HG02588 (cell line): ENCODE measurements around the gene EIF4E3.

Experiments
- ATAC-seq: cut with Tn5 transposase; IDR thresholded peaks from one replicate; pipeline ENCODE4 v1.9.1; 2021; ENCODE audit warnings: mild to moderate bottlenecking, moderate library complexity; ENCODE audit not compliant: unreplicated experiment

EIF4E3 gene

GRCh38 chr3:71651625-71652024 lies 73.6 kb downstream of the EIF4E3 start:
- ATAC-seq = no peak

GRCh38 chr3:71650372-71650771 lies 74.8 kb downstream of the EIF4E3 start:
- no peak for ATAC-seq

DNA sequence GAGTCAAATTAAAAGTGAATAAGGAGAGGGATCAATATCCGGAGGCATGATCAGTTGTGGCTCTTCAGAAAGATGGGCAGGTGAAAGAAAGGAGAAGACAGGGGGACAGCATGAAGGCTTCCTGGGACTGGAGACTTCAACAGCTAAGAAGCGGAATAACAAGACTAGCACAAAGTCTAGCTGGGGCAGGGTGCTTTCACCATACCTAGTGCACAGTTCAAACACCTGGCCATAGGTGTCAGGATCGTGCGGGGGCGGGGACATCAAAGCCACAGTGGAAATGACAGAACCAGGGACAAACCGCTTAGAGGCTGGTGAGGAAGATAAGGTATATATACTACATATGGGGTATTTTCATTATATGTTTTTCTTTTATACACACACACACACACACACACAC lies 75.4 kb downstream of the EIF4E3 start:
- ATAC-seq = no peak

DNA sequence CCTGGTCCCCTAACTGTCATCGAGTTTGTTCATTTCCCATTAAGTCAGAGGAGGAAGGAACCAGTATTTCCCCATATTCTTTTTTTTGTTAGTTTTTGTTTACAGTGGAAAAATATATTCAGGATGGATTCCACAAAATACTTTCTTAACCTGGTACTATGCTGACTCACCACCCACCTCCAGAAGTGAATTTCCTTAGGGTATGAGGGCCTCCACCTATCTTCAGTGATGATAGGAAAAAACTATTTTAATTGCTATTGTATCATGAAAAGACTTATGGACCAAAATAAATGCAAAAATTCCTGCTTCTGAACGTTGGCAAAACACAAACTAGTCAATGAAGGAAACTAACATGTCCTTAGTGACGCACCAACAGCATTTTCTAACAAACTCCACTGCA lies 77.5 kb downstream of the EIF4E3 start:
- no peak for ATAC-seq

- ATAC-seq = no peak
Measured at GRCh38 chr3:71646971-71647370, 78.2 kb downstream of the EIF4E3 start.

DNA sequence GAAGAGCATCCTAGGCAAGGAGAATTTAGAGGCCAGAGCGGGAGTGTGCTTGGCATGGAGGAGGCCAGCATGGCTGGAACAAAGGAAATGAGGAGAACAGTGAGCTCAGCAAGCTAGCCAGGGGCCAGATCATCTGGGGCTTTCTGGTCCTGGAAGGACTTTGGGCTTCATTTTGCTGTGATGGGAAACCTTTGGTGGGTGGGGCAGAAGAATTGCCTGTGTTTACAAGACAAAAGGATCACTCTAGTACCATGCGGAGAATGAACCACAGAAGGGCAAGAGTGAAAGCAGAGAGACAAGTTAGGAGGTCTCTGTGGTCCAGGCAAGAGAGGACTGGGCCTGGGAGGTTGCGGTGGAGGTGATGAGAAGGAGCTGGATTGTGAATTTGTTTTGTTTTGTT lies 80.1 kb downstream of the EIF4E3 start:
- no peak for ATAC-seq

DNA sequence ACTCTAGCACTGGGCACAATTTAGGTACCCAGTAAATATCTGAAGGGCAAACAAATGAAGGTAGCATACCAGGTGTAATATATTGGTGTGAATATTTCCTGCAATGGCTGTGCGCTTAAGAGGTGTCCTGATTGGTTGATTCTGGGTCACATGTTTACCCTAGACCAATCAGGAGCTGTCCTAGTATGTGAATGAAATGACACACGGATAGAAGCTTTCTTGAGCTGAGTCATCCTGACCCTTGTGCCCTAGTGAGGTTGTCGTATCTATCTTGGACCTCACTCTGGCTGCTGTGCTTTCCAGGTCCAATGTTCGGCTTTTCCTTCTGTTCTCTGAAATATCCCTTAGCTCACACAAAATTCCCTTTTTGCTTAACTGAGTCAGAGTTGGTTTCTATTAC lies 83.5 kb downstream of the EIF4E3 start:
- ATAC-seq = no peak

DNA sequence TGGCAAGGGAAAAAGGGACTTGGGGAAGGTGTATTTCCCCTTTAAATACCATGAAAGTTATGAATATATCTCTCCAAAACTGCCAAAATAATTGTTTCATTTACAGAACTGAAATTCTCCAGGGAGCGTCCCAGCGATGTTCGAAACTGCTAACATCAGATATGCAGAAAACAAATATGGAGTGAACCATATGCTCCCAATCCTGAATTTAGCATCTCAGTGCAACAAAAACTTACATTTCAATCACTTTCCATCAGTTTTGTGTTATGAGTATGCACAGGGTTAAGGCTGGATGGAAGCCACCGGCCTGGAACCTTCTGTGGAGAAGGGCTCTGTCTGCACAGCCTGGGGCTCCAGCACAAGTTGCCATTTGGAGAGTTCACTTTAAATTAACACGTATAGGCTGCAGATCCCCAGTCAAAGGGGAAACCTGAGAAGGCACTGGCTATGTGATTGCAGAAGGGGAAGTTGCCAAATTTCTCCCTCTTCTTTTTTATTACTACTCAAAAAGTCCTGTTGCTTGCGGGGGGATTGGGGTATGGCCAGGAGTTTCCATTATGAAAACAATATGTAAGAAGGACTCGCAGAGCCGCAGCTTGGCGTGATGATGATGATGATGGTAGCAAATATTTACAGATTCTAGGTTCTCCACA lies 84.7 kb downstream of the EIF4E3 start:
- ATAC-seq = no peak

DNA sequence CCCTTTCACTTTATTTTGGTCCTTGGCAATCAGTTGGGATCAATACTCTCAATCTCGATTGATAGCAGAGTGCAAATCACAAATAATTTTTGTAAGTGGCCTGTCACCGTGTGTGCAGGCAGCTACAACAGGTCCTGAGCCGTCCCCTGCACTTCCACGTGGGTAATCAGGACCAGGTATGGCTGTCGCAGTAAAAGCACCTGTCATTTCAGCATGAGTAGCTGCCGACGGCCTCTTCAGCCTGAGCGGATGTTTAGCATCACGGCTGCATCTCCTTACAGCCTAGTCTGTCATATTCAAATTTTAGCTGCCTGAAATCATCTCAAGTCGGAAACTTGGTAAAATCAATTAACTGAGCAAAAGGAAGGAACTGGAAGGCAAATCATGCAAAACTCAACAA lies 88.7 kb downstream of the EIF4E3 start:
- no peak for ATAC-seq

GRCh38 chr3:71636001-71636400 lies 89.2 kb downstream of the EIF4E3 start:
- no peak for ATAC-seq

DNA sequence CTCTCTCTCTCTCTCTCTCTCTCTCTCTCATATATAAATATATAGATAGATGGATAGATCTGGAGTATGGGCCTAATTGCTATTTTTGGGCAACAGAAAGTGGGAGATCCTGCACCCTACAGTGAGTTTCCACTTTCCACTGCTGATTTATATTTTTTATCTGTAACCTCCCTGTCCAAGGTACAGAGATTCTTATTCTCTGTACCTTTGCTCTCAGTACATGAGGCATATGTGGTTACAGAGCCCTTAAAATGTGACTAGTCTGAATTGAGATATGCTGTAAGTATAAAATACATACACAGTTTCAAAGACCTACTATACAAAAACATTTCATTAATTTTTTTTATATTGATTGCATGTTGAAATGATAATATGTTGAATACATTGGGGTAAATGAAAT lies 90.5 kb downstream of the EIF4E3 start:
- ATAC-seq = no peak

GRCh38 chr3:71629711-71630110 lies 95.5 kb downstream of the EIF4E3 start:
- ATAC-seq = no peak

DNA sequence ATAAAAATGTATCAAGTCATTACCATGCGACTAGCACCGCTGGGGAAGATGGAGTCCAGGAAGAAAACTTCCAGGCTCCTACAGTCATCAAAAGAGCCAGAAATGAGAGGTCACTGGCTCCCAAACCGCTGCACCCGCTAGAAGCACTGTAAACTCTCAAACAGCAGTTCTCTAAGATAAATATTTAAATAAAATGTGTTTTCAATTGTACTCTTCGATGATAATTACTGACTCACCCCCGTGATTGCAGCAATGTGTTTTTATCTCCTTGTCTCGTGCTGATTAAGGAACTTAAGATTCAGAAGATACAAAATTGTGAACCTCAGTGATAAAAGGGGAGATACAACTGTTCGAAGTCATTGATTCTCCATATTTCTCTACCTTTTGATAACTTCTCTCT lies 95.9 kb downstream of the EIF4E3 start:
- ATAC-seq = no peak

DNA sequence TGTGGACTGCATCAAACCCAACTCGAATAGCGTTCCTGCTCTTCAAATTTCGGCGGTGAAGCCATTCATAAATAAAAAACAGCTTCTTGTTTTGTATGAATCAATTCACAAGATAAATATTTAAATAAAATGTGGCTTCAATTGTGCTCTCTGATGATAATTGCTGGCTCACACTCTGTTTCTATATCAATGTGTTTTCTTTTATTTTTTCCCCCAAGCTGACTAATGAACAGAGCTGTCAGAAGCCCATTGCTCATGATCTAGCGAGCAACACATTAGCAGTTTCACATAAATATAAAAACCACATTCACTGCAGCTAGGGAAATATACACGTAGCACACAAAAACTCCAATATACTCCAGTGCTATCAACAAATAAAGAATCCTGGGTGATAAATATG lies 96.7 kb downstream of the EIF4E3 start:
- no peak for ATAC-seq

DNA sequence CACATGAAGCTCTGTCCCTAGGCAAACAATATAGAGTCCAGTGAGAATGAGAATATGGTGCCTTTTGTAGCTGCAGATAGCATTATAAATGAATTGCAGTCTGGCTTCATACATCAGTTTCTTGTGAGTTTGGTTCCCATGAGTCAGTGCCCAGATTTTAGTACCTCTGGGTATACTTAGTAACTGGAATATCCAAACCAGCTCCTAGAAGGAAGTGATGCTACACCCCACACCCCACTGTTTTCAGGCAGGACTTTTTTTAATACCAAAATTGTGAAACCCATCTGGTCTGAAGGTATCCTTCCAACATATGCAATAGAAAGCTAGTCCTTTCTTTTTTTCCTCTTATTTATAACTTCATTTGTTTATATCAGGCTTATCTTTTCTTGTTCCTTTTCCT lies 99.5 kb downstream of the EIF4E3 start:
- no peak for ATAC-seq
